B cell (primary cell): ENCODE measurements around the gene RAB2B. TPM values are rescaled to one million over a fixed set of nuclear protein-coding genes. Genes with fewer than 3 reads are reported as not detected.

Source experiments
- ATAC-seq: fragments of 200-7000 bp; cut with Tn5 transposase; one replicate; pipeline ENCODE4 v1.10.0; 2021; ENCODE audit warnings: low read depth, mild to moderate bottlenecking, moderate number of reproducible peaks, moderate library complexity
- CTCF ChIA-PET: fragments of 350-600 bp; sonication (Branson Sonifier 250); formaldehyde crosslinking; loops from one replicate; lab custom pipeline; 2021; ENCODE audit warnings: antibody characterized with exemption, inconsistent platforms; lab: Charles Lee
- POLR2A ChIA-PET: fragments of 350-600 bp; sonication (Branson Sonifier 250); formaldehyde crosslinking; loops from one replicate; lab custom pipeline; 2021; ENCODE audit warnings: antibody characterized with exemption; lab: Charles Lee
- DNase-seq: peaks from one replicate; pipeline ENCODE4 v3.0.0; 2013
- H2AFZ ChIP-seq: 2 replicates; pipeline ENCODE4 v1.6.1; 2012; ENCODE audit warnings: mild to moderate bottlenecking, low read depth, low read length; ENCODE audit not compliant: insufficient read depth, poor library complexity, severe bottlenecking
- H3K27ac ChIP-seq, 2 donors: 1 replicate in 1 of 2; 2 replicates in 1 of 2; pipeline ENCODE4 v1.5.1; 2012 to 2013; ENCODE audit warnings: low read length in 2 of 2, mild to moderate bottlenecking in 2 of 2, moderate library complexity in 1 of 2
- H3K27me3 ChIP-seq, 4 experiments: fragments of 200-600 bp in 1 of 4; sonication (generic) in 1 of 4; replicated peaks in 1 of 4; 1 replicate in 2 of 4; 2 replicates in 2 of 4; pipeline versions ENCODE4 v1.6.1 to v1.7.0; 2013 to 2016; ENCODE audit warnings: low read length in 3 of 4, mild to moderate bottlenecking in 2 of 4, mixed read lengths in 1 of 4, moderate library complexity in 1 of 4; ENCODE audit not compliant: insufficient read depth in 4 of 4, control insufficient read depth in 3 of 4; ENCODE audit errors: control extremely low read depth in 1 of 4
- H3K36me3 ChIP-seq, 2 experiments: replicated peaks in 1 of 2; 1 replicate in 1 of 2; 2 replicates in 1 of 2; pipeline versions ENCODE4 v1.6.1 to v1.7.1; 2013; ENCODE audit warnings: low read length in 1 of 2; ENCODE audit not compliant: insufficient read depth in 2 of 2, control insufficient read depth in 1 of 2; ENCODE audit errors: control extremely low read depth in 1 of 2, extremely low read depth in 1 of 2
- H3K4me1 ChIP-seq, 2 donors: fragments of 200-600 bp in 1 of 2; sonication (generic) in 1 of 2; 1 replicate in 1 of 2; 2 replicates in 1 of 2; pipeline versions ENCODE4 v1.5.1 to v1.6.1; 2013 to 2017; ENCODE audit warnings: low read length in 2 of 2; ENCODE audit not compliant: control insufficient read depth in 2 of 2, insufficient read depth in 2 of 2
- H3K4me2 ChIP-seq: replicated peaks from 2 replicates; pipeline ENCODE3; 2012; ENCODE audit warnings: mild to moderate bottlenecking, low read depth, low read length; ENCODE audit not compliant: poor library complexity, severe bottlenecking
- H3K4me3 ChIP-seq, 5 experiments: fragments of 200-600 bp in 1 of 5; sonication (generic) in 1 of 5; 1 replicate in 3 of 5; 2 replicates in 2 of 5; pipeline versions ENCODE4 v1.5.1 to v1.7.0; 2011 to 2016; ENCODE audit warnings: low read length in 4 of 5, mild to moderate bottlenecking in 4 of 5, low read depth in 2 of 5, control low read depth in 1 of 5, moderate library complexity in 1 of 5; ENCODE audit not compliant: insufficient read depth in 1 of 5; ENCODE audit errors: control extremely low read depth in 1 of 5, extremely low read depth in 1 of 5
- H3K79me2 ChIP-seq: fragments of 200-600 bp; sonication (generic); one replicate; pipeline ENCODE4 v1.6.0; 2016; ENCODE audit warnings: low read length; ENCODE audit not compliant: control insufficient read depth, insufficient read depth
- H3K9ac ChIP-seq: fragments of 200-600 bp; sonication (generic); 2 replicates; pipeline ENCODE4 v1.6.1; 2017; ENCODE audit warnings: mild to moderate bottlenecking, low read length, moderate library complexity
- H3K9me3 ChIP-seq, 3 donors: one replicate each; pipeline versions ENCODE4 v1.6.1 to v1.7.1; 2013; ENCODE audit warnings: low read length in 2 of 3; ENCODE audit not compliant: control insufficient read depth in 2 of 3, insufficient read depth in 1 of 3; ENCODE audit errors: control extremely low read depth in 1 of 3
- H4K20me1 ChIP-seq: 2 replicates; pipeline ENCODE4 v1.6.0; 2012; ENCODE audit warnings: mild to moderate bottlenecking, low read length; ENCODE audit not compliant: insufficient read depth, control insufficient read depth, poor library complexity, severe bottlenecking
- H3K27ac Mint-ChIP-seq: one replicate; pipeline ENCODE4 v1.8.0; 2021; ENCODE audit warnings: mixed read lengths
- H3K27me3 Mint-ChIP-seq: one replicate; pipeline ENCODE4 v1.8.0; 2021; ENCODE audit warnings: mixed read lengths
- H3K4me1 Mint-ChIP-seq: one replicate; pipeline ENCODE4 v1.8.0; 2021; ENCODE audit warnings: mixed read lengths
- H3K4me3 Mint-ChIP-seq: one replicate; pipeline ENCODE4 v1.8.0; 2021; ENCODE audit warnings: mixed read lengths
- H3K9me3 Mint-ChIP-seq: one replicate; pipeline ENCODE4 v1.8.0; 2022; ENCODE audit warnings: mixed read lengths; ENCODE audit not compliant: insufficient read depth
- EZH2 ChIP-seq: IDR thresholded peaks from 2 replicates; pipeline ENCODE4 v1.6.1; 2012; ENCODE audit warnings: borderline replicate concordance, low read depth, mild to moderate bottlenecking, moderate library complexity, low read length; ENCODE audit not compliant: insufficient read depth, poor library complexity, severe bottlenecking
- WGBS: methylation state at CpG from one replicate; pipeline ENCODE4 v1.1.5; 2013; ENCODE audit warnings: missing lambda C conversion rate; ENCODE audit not compliant: insufficient coverage; 5-methylcytosine and 5-hydroxymethylcytosine counted together
- intact Hi-C: fragments of 100-400 bp; cut with micrococcal nuclease; formaldehyde crosslinking; loops from one replicate; pipeline ENCODE4 v1.10.0; 2022
- polyA minus RNA-seq: library from RNA; depleted of rRNA, polyadenylated mRNA; stranded (reverse); fragments of >200 nt; gene quantifications from 2 replicates; pipeline ENCODE4 v1.2.3, GENCODE V29; 2012
- polyA plus RNA-seq: library from polyadenylated mRNA; depleted of rRNA; stranded (reverse); fragments of >200 nt; gene quantifications from 2 replicates; pipeline ENCODE4 v1.2.3, GENCODE V29; 2012
- total RNA-seq, 2 donors: library from RNA; stranded (reverse); fragments of 120-200 nt in 1 of 2; gene quantifications; 1 replicate in 1 of 2; 2 replicates in 1 of 2; pipeline versions ENCODE4 v1.2.3 to v1.2.4, GENCODE V29; 2013 to 2022
- TF ChIP-seq, protein P1 (sequence below): fragments of 200-600 bp; IDR thresholded peaks from one replicate; pipeline ENCODE4 v1.8.0; 2022; ENCODE audit warnings: antibody characterized with exemption, mild to moderate bottlenecking

The RAB2B gene
- total RNA-seq (46.5 and 46.8 TPM in 2 replicates), polyA plus RNA-seq (13.3 and 16.1 TPM in 2 replicates), polyA minus RNA-seq (10.3 and 17.7 TPM in 2 replicates)
- total RNA-seq (2013) = 19.5 TPM

DNA sequence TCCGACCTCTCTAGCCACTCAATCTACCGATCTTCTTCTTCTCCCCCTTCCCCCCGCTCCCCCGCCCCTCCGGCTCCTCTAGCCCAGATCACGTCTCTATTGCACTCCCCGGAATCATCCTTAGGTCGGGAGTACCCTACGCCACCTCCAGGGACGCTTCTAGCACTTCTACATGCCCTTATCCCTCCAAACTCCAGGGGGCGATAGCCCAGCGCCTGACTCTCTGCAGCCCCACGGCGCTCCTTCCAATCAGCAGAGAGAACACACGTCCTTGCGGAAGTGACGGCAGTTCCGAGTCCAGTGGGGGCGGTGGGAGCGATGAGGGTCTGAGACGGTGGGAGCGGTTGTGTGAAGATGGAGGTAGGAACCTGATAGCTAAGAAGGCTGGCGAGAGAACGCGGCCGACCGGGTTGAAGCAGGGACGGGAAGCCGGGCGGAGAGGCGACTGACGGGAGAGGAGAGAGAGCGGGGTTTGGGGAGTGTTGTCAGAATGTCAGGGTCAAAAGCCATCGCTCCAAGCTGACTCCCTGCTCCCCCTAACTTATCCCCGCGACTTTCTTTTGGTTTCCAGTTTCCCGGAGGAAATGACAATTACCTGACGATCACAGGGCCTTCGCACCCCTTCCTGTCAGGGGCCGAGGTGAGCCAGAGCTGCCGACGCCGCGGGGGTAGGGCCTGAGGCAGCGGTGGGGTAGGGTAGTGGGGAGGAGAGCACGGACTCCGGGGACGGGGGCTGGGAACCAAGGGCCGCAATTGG is at the start of gene RAB2B, which contains the start of gene TOX4:
Gene RAB2B (minus strand): TSS at position 35 of the 757 bp plus-strand sequence. CDS start 87 bp downstream, outside the sequence.
Gene TOX4 (plus strand): TSS at position 271 of the 757 bp plus-strand sequence. CDS start 84 bp downstream, at position 355.
- H3K27ac ChIP-seq = peak within 1 kb of the TSS; percentile 70 to 94
- peak within 1 kb of the TSS; percentile 93 for H2AFZ ChIP-seq
- peaks cover 0 to 3% of the 10 kb centered on the region in 2 experiments for H3K36me3 ChIP-seq
- H3K4me3 ChIP-seq = peak within 1 kb of the TSS; percentile 77 to 99 (median 83)
- DNase-seq (peak; percentile 98), ATAC-seq (peak; percentile 98)
- H3K79me2 ChIP-seq = peaks cover 48% of the 10 kb centered on the region
- no peaks in the 10 kb centered on the region for H3K27me3 Mint-ChIP-seq
- WGBS = under 1% methylated on average over 48 of the region's 49 CpGs
- H3K9me3 Mint-ChIP-seq = no peaks in the 10 kb centered on the region
- peaks cover 33% of the 10 kb centered on the region for H3K4me1 Mint-ChIP-seq
- H3K9ac ChIP-seq = peak within 1 kb of the TSS; percentile 92
- peak within 1 kb of the TSS; percentile 96 for H3K4me2 ChIP-seq
- intact Hi-C loops = loop anchor here (1.0 to 2.0 kb wide), 5 partner anchors 21 to 80 kb away; partner anchors contain the start of genes CHD8, METTL3 and SALL2
- CTCF ChIA-PET = interaction anchor here (0.6 to 3.5 kb wide), 13 partner anchors 11 to 207 kb away, joined by 3 to 25 read pairs (median 5); partner anchors contain the start of genes CHD8 and METTL3
- H4K20me1 ChIP-seq = no peaks in the 10 kb centered on the region
- no peaks in the 10 kb centered on the region for H3K27me3 ChIP-seq
- peak within 1 kb of the TSS; percentile 98 for H3K4me3 Mint-ChIP-seq
- POLR2A ChIA-PET = interaction anchor here (0.7 to 2.8 kb wide), 6 partner anchors 21 to 1409 kb away, joined by 3 to 21 read pairs (median 6); partner anchors contain the start of genes CHD8, METTL3 and SALL2
- peaks cover 15 to 21% of the 10 kb centered on the region in 2 donors for H3K4me1 ChIP-seq
- no peaks in the 10 kb centered on the region for H3K9me3 ChIP-seq
- TF ChIP-seq, protein P1, sequence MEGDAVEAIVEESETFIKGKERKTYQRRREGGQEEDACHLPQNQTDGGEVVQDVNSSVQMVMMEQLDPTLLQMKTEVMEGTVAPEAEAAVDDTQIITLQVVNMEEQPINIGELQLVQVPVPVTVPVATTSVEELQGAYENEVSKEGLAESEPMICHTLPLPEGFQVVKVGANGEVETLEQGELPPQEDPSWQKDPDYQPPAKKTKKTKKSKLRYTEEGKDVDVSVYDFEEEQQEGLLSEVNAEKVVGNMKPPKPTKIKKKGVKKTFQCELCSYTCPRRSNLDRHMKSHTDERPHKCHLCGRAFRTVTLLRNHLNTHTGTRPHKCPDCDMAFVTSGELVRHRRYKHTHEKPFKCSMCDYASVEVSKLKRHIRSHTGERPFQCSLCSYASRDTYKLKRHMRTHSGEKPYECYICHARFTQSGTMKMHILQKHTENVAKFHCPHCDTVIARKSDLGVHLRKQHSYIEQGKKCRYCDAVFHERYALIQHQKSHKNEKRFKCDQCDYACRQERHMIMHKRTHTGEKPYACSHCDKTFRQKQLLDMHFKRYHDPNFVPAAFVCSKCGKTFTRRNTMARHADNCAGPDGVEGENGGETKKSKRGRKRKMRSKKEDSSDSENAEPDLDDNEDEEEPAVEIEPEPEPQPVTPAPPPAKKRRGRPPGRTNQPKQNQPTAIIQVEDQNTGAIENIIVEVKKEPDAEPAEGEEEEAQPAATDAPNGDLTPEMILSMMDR = peak; percentile 88
- no peak for TF ChIP-seq EZH2
- H3K27ac Mint-ChIP-seq = peak within 1 kb of the TSS; percentile 94
